HepG2 (cell line): ENCODE results near the gene KLHDC1. TPM values are rescaled to one million over a fixed set of nuclear protein-coding genes. Genes with fewer than 3 reads are reported as not detected.

ENCODE experiments used
- ARNT ChIP-seq: fragments of 450-650 bp; IDR thresholded peaks from 2 replicates; pipeline ENCODE4 v1.6.1; 2017
- ATF5 ChIP-seq: sonication (generic); formaldehyde crosslinking; IDR thresholded peaks from 2 replicates; pipeline ENCODE4 v1.4.0; 2020; ENCODE audit warnings: mild to moderate bottlenecking, low read depth, missing genetic modification reagents
- CBX2 ChIP-seq, 2 experiments: fragments of 200-600 bp in 1 of 2; sonication (generic); formaldehyde crosslinking in 1 of 2; IDR thresholded peaks; 2 replicates each; pipeline versions ENCODE4 v1.7.0 to v1.8.1; 2018 to 2022; ENCODE audit warnings: low read depth in 2 of 2, low read length in 1 of 2, mild to moderate bottlenecking in 1 of 2, missing genetic modification reagents in 1 of 2
- CHCHD3 ChIP-seq: sonication (generic); formaldehyde crosslinking; IDR thresholded peaks from 2 replicates; pipeline ENCODE4 v1.8.0; 2022; ENCODE audit warnings: mild to moderate bottlenecking, missing genetic modification reagents, moderate library complexity
- HNF1A ChIP-seq, 2 experiments: sonication (generic) in 1 of 2; formaldehyde crosslinking in 1 of 2; IDR thresholded peaks; 2 replicates each; pipeline versions ENCODE4 v1.4.0 to v1.6.1; 2016 to 2020; ENCODE audit warnings: borderline replicate concordance in 1 of 2, low read depth in 1 of 2, mild to moderate bottlenecking in 1 of 2, missing genetic modification reagents in 1 of 2
- KDM5A ChIP-seq: fragments of 200-600 bp; sonication (generic); IDR thresholded peaks from 2 replicates; pipeline ENCODE4 v1.7.0; 2018; ENCODE audit warnings: antibody characterized with exemption, mild to moderate bottlenecking, low read length, borderline replicate concordance
- PATZ1 ChIP-seq: sonication (generic); formaldehyde crosslinking; IDR thresholded peaks from 2 replicates; pipeline ENCODE4 v1.4.0; 2020; ENCODE audit warnings: missing genetic modification reagents
- REST ChIP-seq, 2 experiments: IDR thresholded peaks; 2 replicates each; pipeline ENCODE4 v1.6.1; 2011 to 2012; ENCODE audit warnings: low read length in 2 of 2, borderline replicate concordance in 1 of 2, low read depth in 1 of 2, mild to moderate bottlenecking in 1 of 2, moderate library complexity in 1 of 2
- ZNF264 ChIP-seq: sonication (generic); formaldehyde crosslinking; IDR thresholded peaks from 2 replicates; pipeline ENCODE4 v1.4.0; 2020; ENCODE audit warnings: missing genetic modification reagents
- ZNF644 ChIP-seq: IDR thresholded peaks from 2 replicates; pipeline ENCODE4 v1.6.1; 2016; ENCODE audit warnings: low read depth
- ZSCAN30 ChIP-seq: sonication (generic); formaldehyde crosslinking; IDR thresholded peaks from 2 replicates; pipeline ENCODE4 v1.5.0; 2020; ENCODE audit warnings: mild to moderate bottlenecking, missing genetic modification reagents
- ZUFSP ChIP-seq: sonication (generic); formaldehyde crosslinking; IDR thresholded peaks from 2 replicates; pipeline ENCODE4 v1.9.0; 2021; ENCODE audit warnings: missing genetic modification reagents, mild to moderate bottlenecking, borderline replicate concordance
- polyA plus RNA-seq, 8 experiments: library from polyadenylated mRNA; depleted of rRNA in 3 of 8; stranded (reverse) in 7 of 8; unstranded in 1 of 8; fragments of >200 nt; fragmentation: Illumina TruSeq in 4 of 8; extraction: Trizol in 4 of 8; gene quantifications; 2 replicates each; pipeline versions ENCODE4 v1.2.1 to v1.2.3, GENCODE V29; 2011 to 2016; ENCODE audit warnings: low read depth in 4 of 8, missing spikeins in 1 of 8, mixed read lengths in 1 of 8; ENCODE audit not compliant: insufficient read depth in 1 of 8
- total RNA-seq, 5 experiments: library from RNA; depleted of rRNA; stranded (reverse); fragments of >200 nt; fragmentation: Illumina TruSeq; extraction: Trizol; gene quantifications; 2 replicates each; pipeline ENCODE4 v1.2.3, GENCODE V29; 2016; ENCODE audit warnings: low read depth in 1 of 5

KLHDC1 gene
- total and polyA plus RNA-seq, 2 of the 13 experiments (the other 11 are each of a cell fraction or from before 2014, with no cell fraction given), result 0.11 TPM; not detected in 1

GRCh38 chr14:49767571-49768300 lies 74.8 kb downstream of the KLHDC1 start, which contains the start of gene KLHDC2 (continued):
- TF ChIP-seq HNF1A (IDR thresholded peaks at IDR 0.05; ENCODE audit: low read depth) (no peak), HNF1A (CRISPR knock-in tag; IDR thresholded peaks at IDR 0.05; ENCODE audit: borderline replicate concordance) (no peak), ZNF264 (CRISPR knock-in tag) (no peak; the same call in 1 of the 2 replicates), REST (IDR thresholded peaks at IDR 0.05; ENCODE audit: borderline replicate concordance in 1 of 2, low read depth in 1 of 2, low read length in 2 of 2) (no peak), KDM5A (peak; percentile 29; the same call in 1 of the 2 replicates), CHCHD3 (CRISPR knock-in tag) (no peak), ARNT (no peak), ZNF644 (CRISPR knock-in tag) (no peak), ZUFSP (CRISPR knock-in tag) (no peak), ZSCAN30 (CRISPR knock-in tag) (0 out of 2 replicates have a peak, but pooled peaks have one; percentile 4), ATF5 (CRISPR knock-in tag) (no peak), PATZ1 (peak; percentile 87), CBX2 (IDR thresholded peaks at IDR 0.05; ENCODE audit: low read depth, low read length) (no peak), CBX2 (CRISPR knock-in tag; IDR thresholded peaks at IDR 0.05; ENCODE audit: low read depth) (no peak)
